Neutrophil (primary cell): ENCODE results near the gene KRT73.

ENCODE experiments used
- H3K27ac ChIP-seq: fragments of 200-600 bp; sonication (generic); 2 replicates; pipeline ENCODE4 v1.5.1; 2016; ENCODE audit warnings: mild to moderate bottlenecking, moderate library complexity
- H3K27me3 ChIP-seq: fragments of 200-600 bp; sonication (generic); 2 replicates; pipeline ENCODE4 v1.6.0; 2016; ENCODE audit warnings: mild to moderate bottlenecking
- H3K36me3 ChIP-seq: fragments of 200-600 bp; sonication (generic); 2 replicates; pipeline ENCODE4 v1.5.1; 2017
- H3K4me1 ChIP-seq, 2 experiments: fragments of 200-600 bp in 1 of 2; sonication (generic) in 1 of 2; 1 replicate in 1 of 2; 2 replicates in 1 of 2; pipeline versions ENCODE4 v1.5.1 to v1.6.1; 2013 to 2016; ENCODE audit warnings: low read depth in 1 of 2, low read length in 1 of 2, mild to moderate bottlenecking in 1 of 2, moderate library complexity in 1 of 2; ENCODE audit not compliant: control insufficient read depth in 1 of 2, insufficient read depth in 1 of 2
- H3K4me3 ChIP-seq, 2 experiments: fragments of 200-600 bp in 1 of 2; sonication (generic) in 1 of 2; 1 replicate in 1 of 2; 2 replicates in 1 of 2; pipeline ENCODE4 v1.5.1; 2013 to 2016; ENCODE audit warnings: low read depth in 1 of 2, low read length in 1 of 2, mild to moderate bottlenecking in 1 of 2, moderate library complexity in 1 of 2
- H3K9me3 ChIP-seq: fragments of 200-600 bp; sonication (generic); 2 replicates; pipeline ENCODE4 v1.5.1; 2016
- CTCF ChIP-seq: fragments of 200-600 bp; sonication (generic); IDR thresholded peaks from 2 replicates; pipeline ENCODE4 v1.5.1; 2016; ENCODE audit warnings: antibody characterized with exemption

The KRT73 gene

GRCh38 chr12:52618216-52618615, at the start of gene KRT73:
Gene KRT73, minus strand, starts transcription at chr12:52618559. Its CDS starts 35 bp downstream, at chr12:52618524.
- Histone ChIP-seq H3K9me3 (no peaks in the 10 kb centered on the region), H3K4me3 (no peak within 1 kb of the TSS), H3K4me1 (no peaks in the 10 kb centered on the region), H3K36me3 (no peaks in the 10 kb centered on the region), H3K27ac (no peak within 1 kb of the TSS), H3K27me3 (no peaks in the 10 kb centered on the region)
- no peak for TF ChIP-seq CTCF

- Histone ChIP-seq H3K4me3 (no peak overlapping the region), H3K36me3 (no peaks in the 10 kb centered on the region), H3K27me3 (no peaks in the 10 kb centered on the region), H3K4me1 (no peaks in the 10 kb centered on the region), H3K27ac (no peak overlapping the region), H3K9me3 (no peaks in the 10 kb centered on the region)
- no peak for TF ChIP-seq CTCF
These were observed 49.6 kb upstream of the KRT73 start for GRCh38 chr12:52667931-52668330.

- H3K9me3 ChIP-seq = no peaks in the 10 kb centered on the region
- no peak for TF ChIP-seq CTCF
- no peaks in the 10 kb centered on the region for H3K4me1 ChIP-seq
- no peaks in the 10 kb centered on the region for H3K36me3 ChIP-seq
- H3K27ac ChIP-seq = no peak overlapping the region
- no peak overlapping the region for H3K4me3 ChIP-seq
- no peaks in the 10 kb centered on the region for H3K27me3 ChIP-seq
These were observed 49.1 kb upstream of the KRT73 start for GRCh38 chr12:52667509-52667908.

GRCh38 chr12:52666471-52666870, 48.1 kb upstream of the KRT73 start:
- Histone ChIP-seq H3K36me3 (no peaks in the 10 kb centered on the region), H3K4me3 (no peak overlapping the region), H3K27ac (no peak overlapping the region), H3K4me1 (no peaks in the 10 kb centered on the region), H3K27me3 (no peaks in the 10 kb centered on the region), H3K9me3 (no peaks in the 10 kb centered on the region)
- TF ChIP-seq CTCF = no peak

GRCh38 chr12:52663420-52663819, 45.1 kb upstream of the KRT73 start:
- H3K36me3 ChIP-seq = no peaks in the 10 kb centered on the region
- no peaks in the 10 kb centered on the region for H3K4me1 ChIP-seq
- TF ChIP-seq CTCF = no peak
- no peaks in the 10 kb centered on the region for H3K27me3 ChIP-seq
- no peak overlapping the region for H3K4me3 ChIP-seq
- no peaks in the 10 kb centered on the region for H3K9me3 ChIP-seq
- no peak overlapping the region for H3K27ac ChIP-seq

GRCh38 chr12:52662918-52663229, 44.5 kb upstream of the KRT73 start:
- H3K27me3 ChIP-seq = no peaks in the 10 kb centered on the region

More at GRCh38 chr12:52662918-52663229, 44.5 kb upstream of the KRT73 start:
- H3K9me3 ChIP-seq = no peaks in the 10 kb centered on the region
- no peak overlapping the region for H3K4me3 ChIP-seq
- H3K36me3 ChIP-seq = no peaks in the 10 kb centered on the region
- H3K27ac ChIP-seq = no peak overlapping the region
- no peak for TF ChIP-seq CTCF
- H3K4me1 ChIP-seq = no peaks in the 10 kb centered on the region
